ENCODE data around the gene RAD9A.
"Not testable (repeated sequence)": the region's sequence is repeated elsewhere in the genome, so short reads cannot be mapped to it uniquely, and the experiment has no call there.

Gene RAD9A

GRCh38 chr11:67397536-67397935 lies 5.8 kb downstream of the RAD9A start:
- DNase-seq: no peak

DNA sequence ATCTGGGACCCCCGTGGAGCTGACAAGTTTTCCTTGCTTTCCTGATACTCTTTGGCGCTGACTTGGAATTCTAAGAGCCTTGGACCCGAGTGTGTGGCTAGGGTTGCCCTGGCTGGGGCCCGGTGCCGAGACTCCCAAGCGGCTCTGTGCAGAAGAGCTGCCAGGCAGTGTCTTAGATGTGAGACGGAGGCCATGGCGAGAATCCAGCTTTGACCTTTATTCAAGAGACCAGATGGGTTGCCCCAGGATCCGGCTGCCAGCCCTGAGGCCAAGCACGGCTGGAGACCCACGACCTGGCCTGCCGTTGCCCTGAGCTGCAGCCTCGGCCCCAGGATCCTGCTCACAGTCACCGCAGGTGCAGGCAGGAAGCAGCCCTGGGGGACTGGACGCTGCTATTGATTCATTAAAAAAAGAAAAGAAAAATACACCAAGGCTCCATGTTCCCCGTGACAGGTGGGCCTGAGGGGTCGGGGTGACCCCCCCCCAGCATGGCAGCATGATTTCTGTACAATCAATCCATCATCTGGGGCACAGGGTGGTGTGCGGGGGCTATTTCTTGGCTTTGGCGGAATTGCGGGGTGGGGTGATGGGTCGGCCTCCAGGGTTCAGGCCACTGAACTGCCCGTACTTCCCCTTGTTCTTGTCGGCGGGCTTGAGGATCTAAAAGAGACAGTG lies 6.3 kb downstream of the RAD9A start:
- no peak for DNase-seq

DNA sequence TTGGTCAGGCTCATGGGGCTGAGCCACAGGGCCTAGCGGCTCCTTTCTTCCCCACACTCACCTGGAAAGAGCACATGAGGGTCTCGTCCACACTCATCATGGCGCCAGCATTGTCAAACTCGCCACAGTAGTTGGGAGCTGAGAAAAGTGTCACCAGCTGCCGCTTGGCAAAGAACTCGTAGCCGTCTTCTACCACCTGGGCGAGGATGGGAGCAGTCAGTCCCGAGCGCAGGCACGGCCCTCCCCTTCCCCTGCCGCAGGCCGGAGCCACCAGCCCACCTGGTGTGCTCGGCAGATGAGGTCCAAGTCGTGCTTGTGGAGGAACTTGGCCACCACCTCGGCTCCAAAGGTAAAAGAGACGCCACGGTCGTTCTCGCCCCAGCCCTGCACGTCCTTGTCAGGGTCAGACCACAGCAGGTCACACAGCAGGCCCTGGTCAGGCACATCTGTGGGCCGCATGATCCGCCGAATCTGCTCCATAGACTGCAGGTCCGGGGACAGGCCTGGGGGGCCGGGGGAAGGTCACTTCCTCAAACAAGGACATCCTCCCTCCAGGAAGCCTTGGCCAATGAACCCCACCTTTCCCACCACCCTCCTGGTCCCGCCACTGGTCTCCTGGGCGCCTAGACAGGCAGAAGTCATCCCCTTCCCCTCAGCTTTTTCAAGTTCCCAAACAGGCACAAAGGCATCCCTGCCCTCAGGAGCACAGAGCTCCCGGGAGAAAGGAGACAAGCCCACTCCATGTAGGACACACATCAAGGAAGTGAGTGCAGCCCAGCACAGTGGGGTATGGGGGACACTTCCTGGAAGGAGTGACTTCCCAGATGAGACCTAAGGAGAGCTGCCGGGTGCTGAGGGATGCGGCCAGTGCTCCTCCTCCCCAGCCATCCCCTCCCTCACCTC lies 7.1 kb downstream of the RAD9A start:
- no peak for DNase-seq

DNA sequence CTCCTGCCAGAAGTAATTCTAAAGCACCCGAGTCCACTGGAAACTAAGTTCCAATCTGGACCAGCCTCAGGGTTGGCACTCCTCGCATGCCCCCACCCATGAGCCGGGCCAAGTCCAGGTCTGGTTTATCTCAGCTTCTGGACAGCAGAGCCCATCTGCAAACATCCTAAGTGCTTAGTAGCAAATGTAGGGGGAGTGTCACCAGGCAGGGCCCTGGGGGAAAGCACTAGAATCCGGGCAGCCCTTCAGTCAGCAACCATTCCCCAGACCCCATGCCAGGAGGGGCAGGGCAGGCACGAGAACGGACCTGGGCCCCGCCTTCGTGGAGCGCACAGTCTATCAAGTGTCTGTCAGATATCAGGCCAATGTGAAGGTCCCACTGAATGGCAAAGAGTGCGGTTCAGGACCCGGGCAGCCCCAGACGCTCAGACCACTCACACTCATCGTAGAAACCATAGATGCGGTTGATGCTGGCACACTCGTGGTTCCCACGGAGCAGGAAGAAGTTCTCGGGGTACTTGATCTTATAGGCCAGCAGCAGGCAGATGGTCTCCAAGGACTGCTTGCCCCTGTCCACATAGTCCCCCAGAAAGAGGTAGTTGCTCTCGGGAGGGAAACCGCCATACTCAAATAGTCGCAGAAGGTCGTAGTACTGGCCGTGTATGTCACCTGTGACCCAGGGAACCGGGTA lies 8.6 kb downstream of the RAD9A start:
- no peak for DNase-seq

- DNase-seq: no peak
These were observed 9.2 kb downstream of the RAD9A start for GRCh38 chr11:67400942-67401494.

- DNase-seq: peak; percentile 88 to 93
These were observed 9.9 kb downstream of the RAD9A start, which contains the start of gene PPP1CA for GRCh38 chr11:67401495-67402191. PPP1CA (minus strand) TSS chr11:67401858; CDS start chr11:67401782, 76 bp downstream.

DNA sequence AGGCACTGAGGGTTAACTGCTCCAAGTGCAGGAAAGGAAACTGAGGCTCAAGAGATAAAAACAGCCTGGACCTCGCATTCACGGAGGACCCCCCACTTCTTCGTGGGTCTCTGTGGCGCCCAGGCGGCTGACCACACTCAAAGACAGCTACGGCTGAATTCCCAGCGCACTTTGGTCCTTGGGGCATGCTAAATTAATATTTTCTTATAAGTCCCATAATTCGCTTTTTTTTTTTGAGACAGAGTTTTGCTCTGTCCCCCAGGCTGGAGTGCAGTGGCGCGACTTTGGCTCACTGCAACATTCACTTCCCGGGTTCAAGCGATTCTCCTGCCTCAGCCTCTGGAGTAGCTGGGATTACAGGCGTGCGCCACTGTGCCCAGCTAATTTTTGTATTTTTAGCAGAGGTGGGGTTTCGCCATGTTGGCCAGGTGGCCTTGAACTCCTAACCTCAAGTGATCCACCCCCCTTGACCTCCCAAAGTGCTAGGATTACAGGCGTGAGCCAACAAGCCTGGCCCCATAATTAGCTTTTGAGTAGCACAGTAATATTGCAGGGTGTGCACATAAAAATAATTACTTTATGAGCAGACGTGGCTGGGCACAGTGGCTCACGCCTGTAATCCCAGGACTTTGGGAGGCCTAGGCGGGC lies 10.5 kb downstream of the RAD9A start:
- not testable (repeated sequence) for DNase-seq

GRCh38 chr11:67403085-67403484 lies 11.3 kb downstream of the RAD9A start:
- DNase-seq: not testable (repeated sequence)

GRCh38 chr11:67404515-67405195 lies 12.9 kb downstream of the RAD9A start:
- peak in 1 of 2 donors; percentile 65 for DNase-seq

GRCh38 chr11:67405196-67405567 lies 13.4 kb downstream of the RAD9A start:
- DNase-seq: no peak

DNA sequence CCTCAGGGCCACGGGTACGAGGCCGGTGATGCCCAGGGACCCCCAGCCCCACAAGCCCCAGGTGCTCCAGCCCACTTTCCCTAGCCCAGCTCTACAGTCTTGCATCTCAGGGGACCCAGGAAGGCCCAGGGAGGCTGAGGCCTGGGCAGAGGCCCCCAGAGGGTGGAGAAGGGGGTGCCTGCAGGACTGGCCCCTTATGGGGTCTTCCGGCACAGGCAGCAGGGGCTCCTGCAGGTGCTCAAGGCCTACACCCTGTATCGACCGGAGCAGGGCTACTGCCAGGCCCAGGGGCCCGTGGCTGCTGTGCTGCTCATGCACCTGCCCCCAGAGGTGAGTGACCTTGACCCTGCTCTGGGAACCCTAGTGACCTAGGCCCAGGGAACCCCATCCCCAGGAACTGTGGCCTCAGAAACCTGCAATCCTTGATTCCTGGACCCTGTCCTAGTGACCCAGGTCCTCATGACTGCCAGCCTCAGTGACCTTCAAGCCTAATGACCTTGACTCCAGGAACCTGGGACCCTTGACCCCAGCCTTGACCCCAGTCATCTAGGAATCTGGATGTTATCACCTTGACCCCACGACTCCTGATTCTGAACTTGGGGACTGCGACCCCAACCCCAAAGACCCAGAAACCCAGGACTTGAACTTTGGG lies 14.0 kb downstream of the RAD9A start:
- no peak for DNase-seq

DNA sequence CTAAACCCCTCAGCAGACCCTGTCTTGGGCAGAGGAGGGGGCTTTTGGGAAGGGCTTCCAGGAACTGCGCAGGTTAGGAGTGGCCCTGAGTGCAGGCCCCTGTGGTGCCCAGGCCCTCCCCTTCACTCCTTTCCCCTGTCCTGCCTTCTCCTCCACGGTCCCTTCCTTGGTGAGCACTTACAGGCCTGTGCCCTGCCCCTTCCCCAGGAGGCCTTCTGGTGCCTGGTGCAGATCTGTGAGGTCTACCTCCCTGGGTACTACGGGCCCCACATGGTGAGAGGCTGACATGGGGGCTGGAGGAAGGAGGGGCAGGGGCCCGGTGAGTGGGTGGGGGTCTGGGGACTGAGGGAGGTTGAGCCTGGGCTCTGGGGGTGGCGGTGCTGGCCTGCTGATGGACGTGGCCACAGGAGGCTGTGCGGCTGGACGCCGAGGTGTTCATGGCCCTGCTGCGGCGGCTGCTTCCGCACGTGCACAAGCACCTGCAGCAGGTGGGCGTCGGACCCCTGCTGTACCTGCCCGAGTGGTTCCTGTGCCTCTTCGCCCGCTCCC lies 14.7 kb downstream of the RAD9A start:
- DNase-seq: no peak

DNA sequence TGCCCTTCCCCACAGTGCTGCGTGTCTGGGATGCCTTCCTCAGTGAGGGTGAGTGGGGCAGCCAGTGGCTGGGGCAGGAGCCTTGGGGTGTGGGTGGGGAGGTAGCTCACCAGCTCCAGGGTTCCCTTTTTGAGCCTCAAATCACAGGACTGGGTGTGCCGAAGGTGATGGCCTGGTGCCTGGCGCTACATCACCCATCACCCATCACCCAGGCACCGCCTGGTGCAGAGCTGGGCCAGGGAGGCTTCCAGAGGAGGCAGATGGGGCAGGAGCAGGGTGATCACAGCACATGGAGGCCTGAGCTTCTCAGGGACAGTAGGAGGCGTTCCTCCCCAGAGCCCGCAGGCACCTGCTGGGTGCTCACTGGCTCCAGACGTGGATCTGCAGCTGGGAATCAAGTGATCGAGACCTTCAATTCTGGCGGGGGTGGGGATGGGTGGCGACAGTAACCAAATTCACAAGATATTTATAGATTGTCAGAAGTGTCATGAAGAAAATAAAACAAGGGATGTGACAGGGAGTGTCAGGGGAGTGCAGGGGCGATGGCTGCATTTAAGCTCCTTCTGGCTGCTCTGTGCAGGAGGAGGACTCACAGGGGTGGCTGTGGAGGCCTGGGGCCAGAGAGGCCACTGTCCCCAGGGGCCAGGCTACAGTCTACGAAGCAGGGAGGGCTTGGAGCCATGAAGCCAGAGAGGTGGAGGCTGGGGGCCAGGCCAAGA lies 15.3 kb downstream of the RAD9A start:
- DNase-seq: no peak

DNA sequence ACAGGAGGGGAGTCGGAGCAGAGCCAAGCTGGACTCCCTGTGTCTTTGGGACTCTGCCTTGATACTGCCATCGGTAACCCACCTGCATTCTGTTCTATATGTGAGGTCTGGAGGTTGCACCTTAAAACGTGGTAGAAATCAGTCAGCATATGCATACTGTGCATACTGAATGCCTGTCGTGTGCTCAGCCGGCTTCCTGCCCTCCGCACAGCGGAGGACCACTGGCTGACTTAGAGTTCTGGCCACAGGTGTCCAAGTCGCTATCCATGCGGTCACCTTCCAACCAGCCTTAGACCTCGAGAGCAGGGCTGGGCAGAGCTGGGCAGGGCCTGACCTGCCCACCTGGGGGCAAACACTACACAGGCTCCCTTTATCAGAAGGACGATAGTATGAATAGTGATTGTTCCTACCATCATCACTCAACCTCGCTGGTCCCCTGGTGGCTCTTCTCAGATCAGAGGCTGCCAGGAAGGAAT lies 15.9 kb downstream of the RAD9A start:
- DNase-seq: no peak

GRCh38 chr11:67408437-67409200 lies 16.8 kb downstream of the RAD9A start:
- no peak for DNase-seq

- peak; percentile 72 to 84 for DNase-seq
These were observed 17.5 kb downstream of the RAD9A start for GRCh38 chr11:67409261-67409666.

DNA sequence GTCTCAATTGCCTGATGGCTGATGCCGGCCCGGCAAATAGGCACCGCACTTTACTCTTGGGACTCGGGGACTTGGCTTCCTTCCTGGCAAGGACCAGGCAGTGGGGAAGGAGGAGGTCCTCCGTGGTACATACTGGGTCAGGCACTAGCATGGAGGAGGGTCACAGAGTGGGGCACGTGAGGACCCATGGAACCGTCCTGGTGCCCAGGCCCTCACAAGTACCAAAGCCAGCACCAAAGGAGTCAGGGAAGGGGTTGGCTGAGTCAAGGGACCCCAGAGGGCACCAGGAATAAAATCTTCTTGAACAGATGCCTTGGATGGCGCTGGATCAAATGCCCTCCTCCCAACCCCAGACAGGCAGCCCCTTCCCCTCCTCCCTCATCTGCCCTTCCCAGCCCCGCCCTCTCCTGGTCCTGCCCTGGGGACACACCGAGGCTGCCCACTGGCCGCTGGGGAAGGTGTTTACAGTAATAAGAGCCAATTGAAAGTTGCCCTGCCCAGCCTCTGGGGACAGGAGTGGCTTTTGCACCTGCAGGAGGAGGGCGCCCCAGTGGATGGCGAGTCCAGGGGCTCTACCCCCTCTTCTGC lies 18.1 kb downstream of the RAD9A start:
- DNase-seq: peak in 1 of 2 donors; percentile 47

DNA sequence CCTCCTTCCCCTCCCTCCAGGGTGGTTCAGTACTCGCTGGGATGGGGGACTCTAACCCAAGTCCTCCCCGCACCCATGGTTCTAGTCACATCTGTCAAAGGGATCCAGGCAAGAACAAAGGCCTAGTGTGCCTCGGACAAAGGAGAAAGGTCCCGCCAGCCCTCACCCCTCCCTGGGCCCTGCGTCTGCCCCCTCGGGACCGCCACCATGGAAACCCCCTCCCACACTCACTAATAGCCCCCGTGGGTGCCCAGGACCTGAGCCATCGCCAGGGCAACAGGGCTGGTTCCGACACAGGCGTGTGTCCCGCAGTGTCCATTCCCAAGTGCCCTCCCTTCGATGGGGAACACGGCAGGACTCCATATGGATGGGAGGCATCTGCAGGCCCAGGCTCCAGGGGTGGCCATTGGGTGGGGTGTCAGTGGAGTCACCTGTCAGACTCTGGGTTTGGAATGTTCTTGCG lies 18.6 kb downstream of the RAD9A start:
- no peak for DNase-seq
